UCSD-AML1 (cell line): ENCODE results near the gene HMBS.
"Not testable (repeated sequence)": the region's sequence is repeated elsewhere in the genome, so short reads cannot be mapped to it uniquely, and the experiment has no call there.

ENCODE experiments used
- DNase-seq: peaks from one replicate; lab custom pipeline; 2025; ENCODE audit not compliant: unreplicated experiment; lab: John Stamatoyannopoulos, UW

Gene HMBS

GRCh38 chr11:119084663-119085436 lies at the start of gene HMBS:
HMBS (plus strand) TSS chr11:119084881; CDS start chr11:119085034, 153 bp downstream.
- peak; percentile 90 for DNase-seq

- no peak for DNase-seq
Measured at GRCh38 chr11:119038884-119039283, 45.8 kb upstream of the HMBS start.

- DNase-seq, result not testable (repeated sequence)
Measured at GRCh38 chr11:119039471-119039870, 45.2 kb upstream of the HMBS start.

GRCh38 chr11:119041821-119042514 lies 42.7 kb upstream of the HMBS start:
- no peak for DNase-seq

- DNase-seq, result no peak
Measured at GRCh38 chr11:119042927-119043326, 41.8 kb upstream of the HMBS start.

GRCh38 chr11:119044708-119045107 lies 40.0 kb upstream of the HMBS start:
- DNase-seq, result no peak

- DNase-seq, result no peak
Measured at GRCh38 chr11:119046489-119046888, 38.2 kb upstream of the HMBS start.

- no peak for DNase-seq
Measured at GRCh38 chr11:119047205-119047604, 37.5 kb upstream of the HMBS start.

GRCh38 chr11:119048644-119049043 lies 36.0 kb upstream of the HMBS start:
- no peak for DNase-seq

GRCh38 chr11:119049081-119049480 lies 35.6 kb upstream of the HMBS start:
- DNase-seq, result no peak

- DNase-seq, result no peak
Measured at GRCh38 chr11:119051440-119052162, 33.1 kb upstream of the HMBS start.

- no peak for DNase-seq
Measured at GRCh38 chr11:119052163-119052814, 32.4 kb upstream of the HMBS start.

GRCh38 chr11:119054418-119054817 lies 30.3 kb upstream of the HMBS start:
- no peak for DNase-seq

- peak; percentile 24 for DNase-seq
Measured at GRCh38 chr11:119055901-119056300, 28.8 kb upstream of the HMBS start.

GRCh38 chr11:119056421-119056999 lies 28.2 kb upstream of the HMBS start:
- peak; percentile 42 for DNase-seq

- peak; percentile 98 for DNase-seq
Measured at GRCh38 chr11:119057000-119057769, 27.5 kb upstream of the HMBS start, which contains the start of gene HYOU1. HYOU1 (minus strand) TSS chr11:119057205; CDS start chr11:119056160, 1,045 bp downstream.

- not testable (repeated sequence) for DNase-seq
Measured at GRCh38 chr11:119059128-119059527, 25.6 kb upstream of the HMBS start.

- DNase-seq, result no peak
Measured at GRCh38 chr11:119061256-119061655, 23.4 kb upstream of the HMBS start.

- no peak for DNase-seq
Measured at GRCh38 chr11:119062779-119063178, 21.9 kb upstream of the HMBS start.

- DNase-seq, result peak; percentile 23
Measured at GRCh38 chr11:119065369-119065768, 19.3 kb upstream of the HMBS start.
